ENCODE results near the gene PDXP. TPM values are rescaled to one million over a fixed set of nuclear protein-coding genes. Genes with fewer than 3 reads are reported as not detected.

The PDXP gene
- total RNA-seq, 1 donor: 5.8 TPM

DNA sequence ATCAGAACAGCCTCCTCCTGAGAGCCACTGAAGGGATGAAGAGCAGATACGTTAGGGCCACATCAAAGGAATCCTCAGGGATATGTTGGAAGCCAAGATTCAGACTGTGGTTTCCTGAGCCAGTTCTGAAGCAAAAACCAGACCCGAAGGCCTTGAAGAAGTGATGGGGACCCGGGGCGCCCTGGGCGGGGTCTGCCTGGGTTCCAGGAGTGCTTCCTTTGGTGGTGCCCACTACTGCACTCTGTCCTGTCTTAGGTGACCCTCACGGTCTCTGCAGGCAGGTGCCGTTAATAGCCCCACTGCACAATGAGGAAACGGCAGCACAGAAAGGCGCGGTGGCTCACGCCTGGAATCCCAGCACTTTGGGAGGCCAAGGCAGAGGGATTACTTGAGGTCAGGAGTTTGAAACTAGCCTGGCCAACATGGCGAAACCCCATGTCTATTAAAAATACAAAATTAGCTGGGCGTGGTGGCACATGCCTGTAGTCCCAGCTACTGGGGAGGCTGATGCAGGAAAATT, 31.9 kb upstream of the PDXP start:
- peaks cover 34% of the 10 kb centered on the region for H3K36me3 ChIP-seq (ENCODE audit: insufficient read depth, low read length)
- H3K27ac ChIP-seq (ENCODE audit: low read depth, low read length): no peak overlapping the region
- H4K20me1 ChIP-seq (ENCODE audit: insufficient read depth, low read length): peaks cover 4% of the 10 kb centered on the region
- H3K4me3 ChIP-seq (ENCODE audit: insufficient read depth, low read length): no peak overlapping the region
- TF ChIP-seq, protein P1, sequence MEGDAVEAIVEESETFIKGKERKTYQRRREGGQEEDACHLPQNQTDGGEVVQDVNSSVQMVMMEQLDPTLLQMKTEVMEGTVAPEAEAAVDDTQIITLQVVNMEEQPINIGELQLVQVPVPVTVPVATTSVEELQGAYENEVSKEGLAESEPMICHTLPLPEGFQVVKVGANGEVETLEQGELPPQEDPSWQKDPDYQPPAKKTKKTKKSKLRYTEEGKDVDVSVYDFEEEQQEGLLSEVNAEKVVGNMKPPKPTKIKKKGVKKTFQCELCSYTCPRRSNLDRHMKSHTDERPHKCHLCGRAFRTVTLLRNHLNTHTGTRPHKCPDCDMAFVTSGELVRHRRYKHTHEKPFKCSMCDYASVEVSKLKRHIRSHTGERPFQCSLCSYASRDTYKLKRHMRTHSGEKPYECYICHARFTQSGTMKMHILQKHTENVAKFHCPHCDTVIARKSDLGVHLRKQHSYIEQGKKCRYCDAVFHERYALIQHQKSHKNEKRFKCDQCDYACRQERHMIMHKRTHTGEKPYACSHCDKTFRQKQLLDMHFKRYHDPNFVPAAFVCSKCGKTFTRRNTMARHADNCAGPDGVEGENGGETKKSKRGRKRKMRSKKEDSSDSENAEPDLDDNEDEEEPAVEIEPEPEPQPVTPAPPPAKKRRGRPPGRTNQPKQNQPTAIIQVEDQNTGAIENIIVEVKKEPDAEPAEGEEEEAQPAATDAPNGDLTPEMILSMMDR (IDR thresholded peaks at IDR 0.05; ENCODE audit: extremely low read depth, low read depth, low read length): no peak
- H2AFZ ChIP-seq (ENCODE audit: low read length): no peak overlapping the region
- no peaks in the 10 kb centered on the region for H3K27me3 ChIP-seq (ENCODE audit: insufficient read depth, low read length)
- no peak overlapping the region for H3K4me2 ChIP-seq (ENCODE audit: insufficient read depth, low read length)
- H3K9me3 ChIP-seq (ENCODE audit: low read depth, low read length): no peaks in the 10 kb centered on the region
- H3K4me1 ChIP-seq (ENCODE audit: insufficient read depth, low read length): no peaks in the 10 kb centered on the region
- no peak for DNase-seq (ENCODE audit: insufficient read length, low spot score, missing footprints)
- H3K79me2 ChIP-seq (ENCODE audit: insufficient read depth, low read length): no peaks in the 10 kb centered on the region

DNA sequence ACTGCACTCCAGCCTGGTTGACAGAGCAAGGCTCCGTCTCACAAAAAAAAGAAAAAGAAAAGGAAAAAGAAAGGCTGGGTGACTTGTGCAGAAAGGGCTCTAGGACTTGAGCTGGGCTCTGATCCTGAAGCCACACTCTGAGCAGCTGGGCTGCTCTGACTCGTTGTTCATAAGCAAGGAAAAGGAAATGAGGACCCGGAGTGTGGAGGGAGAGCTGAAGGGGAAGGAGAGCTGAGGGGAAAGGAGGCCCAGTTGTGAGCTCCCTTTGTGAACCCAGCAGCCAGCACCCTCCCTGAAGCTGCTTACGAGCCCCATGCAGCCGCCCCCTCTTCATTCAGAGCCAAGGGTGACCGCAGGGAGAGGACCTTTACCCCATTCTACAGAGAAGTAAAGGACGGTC, 31.4 kb upstream of the PDXP start:
- H3K4me2 ChIP-seq (ENCODE audit: insufficient read depth, low read length): no peak overlapping the region
- H3K36me3 ChIP-seq (ENCODE audit: insufficient read depth, low read length): peaks cover 34% of the 10 kb centered on the region
- DNase-seq (ENCODE audit: insufficient read length, low spot score, missing footprints): peak; percentile 62
- no peak overlapping the region for H3K27ac ChIP-seq (ENCODE audit: low read depth, low read length)
- H3K4me3 ChIP-seq (ENCODE audit: insufficient read depth, low read length): no peak overlapping the region
- TF ChIP-seq, protein P1 (IDR thresholded peaks at IDR 0.05; ENCODE audit: extremely low read depth, low read depth, low read length): no peak
- H4K20me1 ChIP-seq (ENCODE audit: insufficient read depth, low read length): peaks cover 4% of the 10 kb centered on the region
- no peaks in the 10 kb centered on the region for H3K4me1 ChIP-seq (ENCODE audit: insufficient read depth, low read length)
- H3K9me3 ChIP-seq (ENCODE audit: low read depth, low read length): no peaks in the 10 kb centered on the region
- H3K27me3 ChIP-seq (ENCODE audit: insufficient read depth, low read length): no peaks in the 10 kb centered on the region
- no peak overlapping the region for H2AFZ ChIP-seq (ENCODE audit: low read length)
- no peaks in the 10 kb centered on the region for H3K79me2 ChIP-seq (ENCODE audit: insufficient read depth, low read length)

DNA sequence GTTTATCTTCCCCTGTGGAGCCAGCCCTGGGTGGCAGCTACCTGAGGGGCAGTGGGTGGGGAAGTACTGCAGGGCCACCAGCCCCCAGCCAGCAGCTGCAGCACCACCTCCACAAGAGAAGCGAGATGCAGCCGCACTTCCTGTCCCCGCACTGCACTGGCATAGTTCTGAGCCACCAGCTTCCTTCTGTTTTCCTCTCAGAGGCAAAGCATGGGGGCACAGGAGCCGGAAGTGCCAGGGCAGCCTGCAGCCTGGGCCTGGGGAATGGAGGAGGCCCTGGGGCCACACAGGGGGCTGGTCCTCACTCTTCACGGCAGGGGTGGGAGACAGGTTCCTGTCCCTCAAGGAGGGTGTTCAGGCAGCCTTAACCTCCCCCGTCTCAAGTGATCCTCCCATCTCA, 31.0 kb upstream of the PDXP start:
- Histone ChIP-seq H3K27ac (ENCODE audit: low read depth, low read length) (no peak overlapping the region), H3K36me3 (ENCODE audit: insufficient read depth, low read length) (peaks cover 38% of the 10 kb centered on the region), H3K4me1 (ENCODE audit: insufficient read depth, low read length) (no peaks in the 10 kb centered on the region), H3K79me2 (ENCODE audit: insufficient read depth, low read length) (no peaks in the 10 kb centered on the region), H4K20me1 (ENCODE audit: insufficient read depth, low read length) (peaks cover 4% of the 10 kb centered on the region), H3K27me3 (ENCODE audit: insufficient read depth, low read length) (no peaks in the 10 kb centered on the region), H3K9me3 (ENCODE audit: low read depth, low read length) (no peaks in the 10 kb centered on the region), H2AFZ (ENCODE audit: low read length) (no peak overlapping the region), H3K4me3 (ENCODE audit: insufficient read depth, low read length) (no peak overlapping the region), H3K4me2 (ENCODE audit: insufficient read depth, low read length) (no peak overlapping the region)
- peak; percentile 72 for DNase-seq (ENCODE audit: insufficient read length, low spot score, missing footprints)
- TF ChIP-seq, protein P1 (IDR thresholded peaks at IDR 0.05; ENCODE audit: extremely low read depth, low read depth, low read length): no peak

DNA sequence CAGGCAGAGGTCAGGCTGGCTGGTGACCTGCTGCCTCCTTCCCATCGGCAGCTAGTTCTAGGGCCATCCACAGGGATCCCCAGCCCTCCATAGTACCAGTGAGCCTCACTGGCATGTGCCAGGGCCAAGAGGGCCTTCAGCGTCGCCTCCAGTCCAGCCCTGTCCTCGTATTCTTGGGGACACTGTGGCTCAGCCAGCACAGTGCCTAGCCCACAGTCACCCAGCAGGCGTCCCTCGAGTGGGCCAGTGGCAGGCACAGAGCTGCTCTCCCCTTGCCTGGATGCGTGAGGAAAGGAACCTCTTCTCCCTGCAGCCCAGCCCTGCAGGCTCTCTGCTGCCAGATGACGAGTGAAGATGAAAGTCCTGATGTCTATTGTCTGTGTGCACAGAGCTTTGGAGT, 29.7 kb upstream of the PDXP start:
- no peak overlapping the region for H3K27ac ChIP-seq (ENCODE audit: low read depth, low read length)
- TF ChIP-seq, protein P1 (IDR thresholded peaks at IDR 0.05; ENCODE audit: extremely low read depth, low read depth, low read length): no peak
- no peaks in the 10 kb centered on the region for H3K9me3 ChIP-seq (ENCODE audit: low read depth, low read length)
- no peaks in the 10 kb centered on the region for H3K27me3 ChIP-seq (ENCODE audit: insufficient read depth, low read length)
- H3K4me3 ChIP-seq (ENCODE audit: insufficient read depth, low read length): no peak overlapping the region
- DNase-seq (ENCODE audit: insufficient read length, low spot score, missing footprints): peak; percentile 89
- no peaks in the 10 kb centered on the region for H3K79me2 ChIP-seq (ENCODE audit: insufficient read depth, low read length)
- peaks cover 10% of the 10 kb centered on the region for H3K4me1 ChIP-seq (ENCODE audit: insufficient read depth, low read length)
- H3K36me3 ChIP-seq (ENCODE audit: insufficient read depth, low read length): peaks cover 33% of the 10 kb centered on the region
- no peak overlapping the region for H2AFZ ChIP-seq (ENCODE audit: low read length)
- no peak overlapping the region for H3K4me2 ChIP-seq (ENCODE audit: insufficient read depth, low read length)
- peaks cover 2% of the 10 kb centered on the region for H4K20me1 ChIP-seq (ENCODE audit: insufficient read depth, low read length)
